Activated CD4-positive, alpha-beta T cell treated with anti-CD3 and anti-CD28 coated beads, Interleukin-2, Interleukin-6, amounts not matched to agents 100 ng/mL and 50 ng/mL, durations not matched to agents 16 hours and 8 hours (primary cell): ENCODE measurements around the gene CACNB2.

Experiments
- DNase-seq: peaks from one replicate; pipeline ENCODE4 v3.0.0-alpha.2; 2020

Gene CACNB2

DNA sequence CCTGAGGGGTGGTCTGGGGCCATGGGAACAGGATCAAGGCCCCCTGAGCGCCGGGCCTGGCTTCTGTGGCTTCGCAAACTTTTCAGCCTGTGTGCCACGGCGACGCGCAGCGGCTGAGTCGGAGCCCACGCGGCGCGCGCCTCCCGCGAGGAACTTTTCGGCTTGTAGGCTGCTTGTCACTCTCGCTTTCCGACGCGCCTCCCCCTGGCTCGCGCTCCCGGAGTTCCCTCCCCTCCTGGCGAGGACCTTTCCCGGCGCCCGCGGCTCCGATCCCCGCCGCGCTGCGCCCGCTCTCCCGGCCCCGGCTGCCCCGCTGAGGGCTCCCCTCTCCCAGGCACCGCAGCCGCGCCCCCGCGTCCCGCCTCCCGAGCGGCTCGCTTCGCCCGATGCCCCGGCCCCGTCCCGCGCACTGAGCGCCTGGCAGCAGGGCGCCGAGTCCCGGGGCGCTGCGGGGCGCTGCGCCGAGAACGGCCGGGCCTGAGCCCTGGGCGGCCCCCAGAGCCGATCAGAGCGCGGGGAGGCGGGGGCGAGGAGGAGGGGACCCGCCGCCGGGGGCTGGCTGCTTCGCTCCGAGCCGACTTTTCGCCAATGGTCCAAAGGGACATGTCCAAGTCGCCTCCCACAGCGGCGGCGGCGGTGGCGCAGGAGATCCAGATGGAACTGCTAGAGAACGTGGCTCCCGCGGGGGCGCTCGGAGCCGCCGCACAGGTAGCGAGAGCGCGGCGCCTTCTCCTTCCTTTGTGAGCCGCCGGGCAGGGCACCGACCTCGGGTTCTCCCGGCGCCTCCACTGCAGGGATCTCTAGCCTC, at the start of gene CACNB2:
TSS of gene CACNB2 (plus strand) at position 276 of the 808 bp plus-strand sequence.
- peak; percentile 8 for DNase-seq

DNA sequence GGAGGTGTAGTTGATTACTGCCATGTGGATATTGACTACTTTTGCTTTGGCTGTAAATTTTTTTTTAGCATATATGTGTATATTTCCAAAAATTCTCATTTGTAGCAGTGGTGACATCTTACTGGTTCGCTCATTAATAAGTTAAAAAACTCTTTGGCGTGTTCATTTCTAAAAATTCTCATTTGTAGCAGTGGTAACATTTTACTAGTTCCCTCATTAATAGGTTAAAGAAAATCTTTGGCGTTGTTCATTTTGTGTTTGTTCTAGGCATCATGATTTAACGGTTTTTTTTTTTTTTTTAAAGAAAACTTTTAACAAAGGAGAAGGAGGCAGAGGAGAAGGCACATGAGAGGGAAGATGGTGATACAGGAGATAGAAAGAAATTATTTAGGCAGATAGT, 45.9 kb upstream of the CACNB2 start:
- DNase-seq: no peak

DNA sequence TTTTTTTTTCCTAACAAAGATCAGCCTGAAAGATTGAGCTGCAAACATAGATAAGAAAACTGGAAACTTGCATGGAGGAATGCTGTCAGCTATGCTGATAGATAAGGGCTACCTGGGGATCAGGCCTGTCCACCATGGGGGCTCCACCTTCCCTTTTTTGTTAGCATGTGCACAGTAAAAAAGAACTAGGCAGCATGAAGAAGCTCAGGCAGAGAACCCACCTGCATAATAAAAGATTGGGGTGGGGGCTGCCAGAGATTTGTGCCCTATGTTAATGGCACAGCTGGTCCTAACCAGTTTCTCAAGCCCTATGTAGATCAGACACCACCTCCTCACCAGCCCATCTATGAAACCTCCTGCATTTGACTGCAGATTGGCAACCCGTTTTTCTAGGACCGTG, 45.4 kb upstream of the CACNB2 start:
- no peak for DNase-seq

DNA sequence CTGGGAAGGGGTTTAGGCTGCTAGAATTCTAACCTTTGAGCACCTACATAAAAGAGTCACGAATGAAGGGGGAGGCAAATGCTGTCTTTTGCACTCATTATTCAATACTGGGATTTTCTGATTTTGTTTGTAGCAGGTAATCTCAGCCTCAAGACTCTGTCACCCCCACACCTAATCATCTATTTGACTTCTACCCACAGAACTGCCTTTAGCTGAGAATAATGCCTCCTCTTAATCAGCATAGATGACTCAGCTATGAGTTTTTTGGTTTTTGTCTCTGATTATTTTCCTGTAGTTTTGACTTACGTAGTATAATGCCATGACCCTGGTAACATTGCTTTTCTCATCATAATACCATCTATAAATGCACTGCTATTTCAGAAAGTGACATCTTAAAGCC, 42.7 kb upstream of the CACNB2 start:
- no peak for DNase-seq

DNA sequence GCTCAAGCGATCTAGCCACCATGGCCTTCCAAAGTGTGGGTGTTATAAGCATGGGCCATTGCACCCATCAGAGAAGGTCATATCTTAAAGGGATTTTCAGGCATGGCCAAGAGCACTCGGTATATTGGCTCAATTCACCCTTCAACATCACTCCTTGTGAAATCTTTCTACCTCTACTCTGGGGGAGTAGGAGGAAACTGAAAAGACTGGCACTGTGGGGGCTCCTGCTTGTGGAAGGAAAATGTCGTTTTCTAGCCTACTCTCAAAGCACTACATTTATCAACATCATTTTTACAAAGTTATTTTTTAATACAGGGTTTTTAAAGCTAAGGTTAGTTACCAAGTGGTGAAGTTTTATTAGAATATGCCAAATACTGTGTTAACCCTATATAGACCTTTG, 42.0 kb upstream of the CACNB2 start:
- DNase-seq: no peak

DNA sequence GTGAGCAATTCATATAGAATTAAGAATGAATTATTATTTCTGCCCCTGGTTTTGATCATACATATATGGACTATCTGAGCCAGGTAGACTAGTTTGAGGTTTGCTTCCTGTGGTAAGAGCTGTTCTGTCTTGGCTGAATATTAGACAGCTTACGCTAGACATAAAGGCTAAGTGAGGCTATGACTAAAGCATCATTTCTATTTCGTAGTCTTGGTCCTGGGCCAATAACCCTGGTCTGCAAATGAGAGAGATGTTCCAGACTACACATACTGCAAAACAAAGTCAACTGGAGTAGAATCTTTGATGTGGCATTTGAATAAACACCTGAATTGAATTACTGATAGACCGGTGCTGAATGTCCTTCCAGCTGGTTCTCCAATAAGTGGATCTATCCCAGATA, 40.8 kb upstream of the CACNB2 start:
- no peak for DNase-seq

DNA sequence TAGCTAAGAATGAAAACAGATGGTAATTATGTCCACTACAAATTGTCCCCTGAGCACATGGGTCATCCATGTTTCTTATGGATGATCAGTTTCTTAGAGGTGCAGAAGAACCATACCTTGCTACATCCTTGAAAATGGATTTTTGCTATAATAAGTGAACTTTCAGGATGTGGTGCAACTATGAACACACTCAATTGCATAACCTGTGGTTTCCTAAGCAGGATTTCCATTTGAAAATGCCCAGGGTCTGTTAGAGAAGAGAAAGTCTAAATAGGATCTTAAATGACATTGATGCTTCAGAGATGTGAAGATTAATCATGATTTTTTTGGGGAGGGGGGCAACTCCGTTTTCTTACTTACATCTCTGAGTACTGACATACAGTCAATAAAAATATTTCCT, 39.6 kb upstream of the CACNB2 start:
- DNase-seq: no peak

DNA sequence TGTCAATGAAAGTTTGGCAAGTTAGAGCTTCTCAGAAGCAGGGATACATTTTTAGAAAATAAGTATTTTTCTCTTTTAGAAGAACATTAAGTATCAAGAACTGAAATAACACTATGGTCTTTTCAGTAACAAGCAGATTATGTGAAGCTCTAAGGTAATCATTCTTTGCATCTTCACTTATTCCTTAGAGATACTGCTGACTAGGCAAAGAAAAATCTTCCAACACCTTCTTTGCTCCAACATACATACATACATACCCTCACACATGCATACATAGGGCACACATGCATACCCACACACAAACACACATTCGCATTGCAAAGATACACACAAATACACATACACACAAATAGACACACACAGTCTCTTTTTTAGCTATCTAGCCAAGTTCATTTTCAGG, 37.8 kb upstream of the CACNB2 start:
- no peak for DNase-seq

DNA sequence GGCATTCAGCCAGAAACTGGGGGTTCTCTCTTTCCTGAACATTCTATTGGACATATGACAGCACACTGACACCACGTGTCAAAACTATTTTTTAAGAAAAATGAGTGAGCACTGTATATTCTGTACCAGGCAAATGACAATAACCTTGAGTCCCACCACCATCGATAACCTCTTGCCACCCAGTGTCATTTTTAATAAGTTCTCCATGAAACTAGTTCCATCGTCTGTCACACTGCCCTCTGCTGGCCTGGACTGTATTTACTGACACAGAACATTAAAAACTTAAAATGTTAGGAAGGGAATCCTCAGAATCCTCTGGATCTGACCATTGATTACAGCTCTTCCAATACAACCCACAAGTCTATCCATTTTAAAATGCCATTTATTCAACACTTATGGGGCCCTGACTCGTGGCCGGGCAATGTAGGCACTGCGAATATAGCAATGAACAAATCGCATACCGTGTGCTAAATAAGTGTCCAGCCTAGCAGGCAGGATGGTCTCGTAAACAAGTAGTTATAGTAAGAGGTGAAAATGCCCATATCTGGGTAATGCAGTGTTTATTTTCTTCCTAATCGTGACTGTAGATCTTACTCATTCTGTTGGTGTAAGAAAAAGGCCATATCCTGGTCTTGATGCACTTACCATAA, 35.9 kb upstream of the CACNB2 start:
- peak; percentile 51 for DNase-seq

DNA sequence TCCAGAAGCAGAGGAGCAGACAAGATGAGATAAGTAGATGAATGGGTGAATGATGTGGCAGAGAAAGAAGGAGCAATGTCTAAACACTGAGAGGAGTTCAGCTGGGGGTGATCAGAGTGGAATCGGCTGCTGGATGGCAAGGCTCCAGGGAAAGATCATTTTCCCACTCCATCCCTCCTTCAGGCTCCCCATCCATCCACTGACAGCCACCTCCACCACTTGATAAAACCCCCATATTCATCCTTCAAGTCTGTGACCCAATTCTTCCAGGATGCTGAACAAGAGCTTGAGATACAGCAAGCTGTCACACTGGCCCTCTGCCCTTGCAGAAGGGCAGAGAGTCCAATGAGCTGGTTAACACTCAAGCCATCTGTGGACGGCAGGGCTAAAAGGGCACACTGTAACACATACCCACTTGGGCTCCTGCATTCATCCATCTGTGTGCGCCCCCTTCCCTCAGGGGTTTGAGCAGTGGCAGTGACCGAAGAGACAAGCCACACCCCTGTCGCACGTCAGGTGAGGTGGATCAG, 30.8 kb upstream of the CACNB2 start:
- DNase-seq: no peak

DNA sequence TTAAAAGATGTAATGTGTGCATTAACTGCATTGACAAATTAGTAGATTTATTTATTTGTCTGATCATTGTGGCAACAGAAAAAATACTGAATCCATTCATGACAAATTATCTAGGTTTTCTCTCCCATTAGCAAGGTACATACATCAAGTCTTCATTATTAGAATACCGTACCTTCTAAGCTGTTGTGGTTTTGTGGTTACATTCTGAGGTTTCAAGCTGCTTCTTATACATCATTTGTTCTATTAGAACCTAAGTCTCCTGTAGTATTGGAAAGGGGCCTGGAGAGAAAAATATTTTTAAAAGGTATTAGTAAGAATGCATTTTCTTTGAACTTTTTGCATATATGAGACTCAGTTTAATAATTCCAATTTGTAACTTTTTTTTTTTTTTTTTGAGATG, 26.3 kb upstream of the CACNB2 start:
- DNase-seq: no peak

DNA sequence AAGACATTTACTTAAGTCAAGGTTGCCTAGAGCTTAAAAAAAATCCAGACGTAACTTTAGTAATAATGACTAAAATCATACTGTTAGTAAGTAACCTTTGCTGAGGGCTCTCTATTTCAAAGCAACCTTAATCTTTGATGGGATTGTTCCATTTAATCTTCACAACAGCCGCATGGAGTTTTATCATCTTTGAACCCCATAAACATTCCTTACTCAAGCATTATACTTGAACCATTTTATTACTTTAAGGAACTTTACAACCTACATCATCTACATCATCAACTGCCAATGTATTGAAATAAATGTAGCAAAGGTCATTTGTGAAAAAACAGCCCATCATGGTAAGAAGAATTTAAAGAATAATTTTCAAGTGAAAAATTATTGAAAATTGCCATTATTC, 22.9 kb upstream of the CACNB2 start:
- DNase-seq: no peak

DNA sequence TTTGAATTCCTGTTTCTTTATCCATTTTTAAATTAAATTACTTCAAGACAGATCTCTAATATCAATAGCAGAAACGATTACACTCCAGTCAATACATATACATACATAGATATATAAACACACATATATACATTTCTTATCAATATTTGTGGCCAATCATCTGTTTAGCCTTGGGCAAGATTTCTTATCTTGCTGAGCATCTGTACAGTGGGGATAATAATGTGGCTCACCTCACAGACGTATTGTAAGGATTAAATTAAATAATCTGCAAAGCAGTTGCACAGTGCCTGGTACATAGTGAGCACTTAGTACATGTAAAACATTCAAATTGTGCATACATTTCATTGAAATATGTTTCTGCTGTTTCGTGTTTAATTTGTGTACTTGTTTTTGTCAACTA, 17.5 kb upstream of the CACNB2 start:
- no peak for DNase-seq

DNA sequence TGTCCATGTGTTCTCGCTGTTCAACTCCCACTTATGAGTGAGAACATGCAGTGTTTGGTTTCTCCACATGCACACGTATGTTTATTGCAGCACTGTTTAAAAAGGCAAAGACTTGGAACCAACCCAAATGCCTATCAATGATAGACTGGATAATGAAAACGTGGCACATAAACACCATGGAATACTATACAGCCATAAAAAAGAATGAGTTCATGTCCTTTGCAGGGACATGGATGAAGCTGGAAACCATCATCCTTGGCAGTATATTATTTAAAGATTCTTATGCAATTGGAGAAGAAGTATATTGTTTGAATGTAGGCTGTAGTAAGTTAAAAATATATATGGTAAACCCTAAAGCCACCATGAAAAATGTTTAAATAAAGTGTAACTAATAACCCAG, 7.2 kb upstream of the CACNB2 start:
- DNase-seq: no peak

DNA sequence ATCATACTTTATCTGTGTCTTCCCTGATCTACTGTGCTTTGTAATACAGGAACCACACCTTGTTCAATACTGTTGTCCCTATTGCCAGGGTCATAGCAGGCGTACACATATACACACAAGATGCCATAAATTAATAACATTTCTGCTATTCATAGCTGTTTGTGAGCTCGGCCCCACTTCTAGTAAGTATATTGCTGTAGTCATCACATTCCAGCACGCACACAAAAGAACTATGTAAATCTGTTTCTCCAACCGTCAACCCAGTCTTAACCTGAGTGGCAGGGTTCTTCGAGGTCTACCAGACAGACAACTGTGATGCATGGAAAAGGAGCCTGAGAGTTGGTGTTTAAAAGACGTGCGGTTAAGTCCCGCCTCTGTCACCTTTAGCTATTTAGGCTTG, 5.7 kb upstream of the CACNB2 start:
- no peak for DNase-seq

DNA sequence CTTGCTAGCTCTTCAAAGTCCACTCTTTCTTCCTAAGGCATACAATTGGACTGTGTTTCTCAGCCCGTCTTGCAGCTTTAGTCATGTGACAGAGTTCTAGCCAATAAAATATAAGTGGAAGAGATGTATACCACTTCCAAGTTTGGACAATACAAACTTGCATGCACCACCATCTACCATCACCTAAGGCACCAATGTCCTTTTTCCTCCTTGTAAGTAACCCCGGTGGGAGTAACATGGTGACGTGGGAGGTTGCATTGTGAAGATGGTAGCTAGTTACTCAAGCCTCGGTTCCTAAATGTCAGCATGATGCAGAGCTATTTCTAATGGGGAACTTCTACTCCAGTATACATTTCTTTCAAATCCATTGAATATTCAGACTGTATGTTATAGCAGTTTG, 5.3 kb upstream of the CACNB2 start:
- DNase-seq: no peak

DNA sequence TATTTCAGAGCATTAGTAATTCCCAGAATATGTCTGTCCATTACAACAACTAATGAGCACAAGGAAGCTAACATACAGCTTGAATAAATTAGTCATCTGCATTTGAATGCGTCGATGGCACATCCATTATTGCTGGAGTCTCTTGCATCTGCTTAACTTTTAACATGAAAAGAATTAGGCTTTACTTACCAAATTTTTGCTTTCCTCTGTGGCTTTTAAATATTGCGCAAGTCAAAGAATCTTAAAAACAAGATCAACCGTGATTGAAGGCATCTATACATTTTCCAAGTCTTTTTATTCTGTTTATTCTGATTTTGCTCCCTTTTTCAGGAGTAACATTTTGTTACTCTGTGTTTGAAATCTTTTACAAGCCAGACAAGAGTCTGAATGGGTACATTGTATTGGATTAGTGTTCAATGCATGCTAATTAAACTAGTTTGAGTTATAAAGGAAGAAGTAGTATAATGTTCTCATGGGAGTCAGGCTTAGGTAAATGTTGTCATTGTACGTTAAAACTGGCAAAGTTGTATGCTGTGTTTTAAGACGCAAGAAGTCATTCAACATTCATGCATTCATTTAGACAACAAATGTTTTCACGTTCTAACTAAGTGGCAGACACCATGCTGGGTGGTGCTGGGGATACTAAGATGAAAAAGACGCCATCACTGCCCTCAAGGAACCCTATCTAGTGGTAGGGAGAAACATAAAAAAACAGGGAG, 4.0 kb upstream of the CACNB2 start:
- no peak for DNase-seq

DNA sequence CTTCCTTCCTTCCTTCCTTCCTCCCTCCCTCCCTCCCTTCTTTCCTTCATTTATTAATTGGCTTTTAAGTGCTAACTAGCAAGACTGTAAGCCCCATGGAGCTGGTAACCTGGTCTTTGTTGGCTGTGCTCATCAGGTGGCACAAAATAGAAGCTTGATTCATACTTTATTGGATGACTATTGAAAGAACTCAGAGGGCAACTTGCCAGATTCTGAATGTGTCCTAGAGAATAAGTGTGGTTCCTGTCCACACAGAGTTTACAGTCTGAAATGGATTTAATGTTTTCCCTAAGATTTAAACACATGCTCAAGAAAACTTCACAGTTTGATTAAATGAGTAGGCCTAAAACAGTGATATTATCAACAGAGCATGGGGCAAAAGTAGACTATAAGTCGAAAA, 3.1 kb upstream of the CACNB2 start:
- DNase-seq: no peak

DNA sequence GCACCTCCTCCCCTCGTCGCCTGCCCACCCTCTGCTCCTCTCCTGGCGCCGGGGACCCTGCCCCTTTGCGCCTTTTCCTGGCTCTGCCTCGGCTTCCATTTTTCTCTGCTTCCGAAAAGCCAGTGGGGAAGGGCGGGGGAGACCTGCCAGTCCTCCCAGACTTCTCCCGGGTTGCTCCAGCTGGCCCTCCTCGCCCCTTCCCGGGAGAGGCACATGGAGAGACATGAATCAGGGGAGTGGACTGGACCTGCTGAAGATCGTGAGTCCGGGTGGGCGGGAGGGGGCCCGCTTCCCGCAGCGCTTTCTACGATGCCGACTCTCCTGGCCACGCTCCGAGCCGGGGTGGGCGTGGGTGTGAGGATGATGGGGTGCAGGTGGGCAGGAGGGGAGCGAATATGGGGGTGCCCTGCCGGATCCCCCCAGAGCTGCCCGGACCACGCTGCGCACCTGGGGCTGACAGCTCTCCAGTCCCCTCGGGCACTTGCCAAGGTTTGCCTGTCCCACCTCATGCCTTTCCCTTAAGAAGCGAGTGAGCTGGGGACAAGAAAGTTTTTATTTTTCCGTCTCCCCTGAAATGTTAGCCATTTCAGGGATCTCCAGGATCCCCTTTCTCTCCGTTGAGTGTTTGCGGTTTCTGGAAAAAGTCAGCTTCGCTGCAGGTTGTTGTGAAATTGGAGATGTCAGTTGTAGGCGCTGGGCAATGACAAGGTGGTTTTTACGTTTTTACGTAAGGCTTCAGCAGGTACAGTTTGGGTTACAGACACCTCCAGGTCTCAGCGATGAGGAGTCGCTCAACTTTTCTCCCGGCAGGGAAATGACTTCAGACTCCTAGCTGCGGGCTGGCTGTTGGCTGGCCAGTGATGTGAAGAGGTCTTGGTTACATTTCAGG, 977 bp downstream of the CACNB2 start:
- no peak for DNase-seq

DNA sequence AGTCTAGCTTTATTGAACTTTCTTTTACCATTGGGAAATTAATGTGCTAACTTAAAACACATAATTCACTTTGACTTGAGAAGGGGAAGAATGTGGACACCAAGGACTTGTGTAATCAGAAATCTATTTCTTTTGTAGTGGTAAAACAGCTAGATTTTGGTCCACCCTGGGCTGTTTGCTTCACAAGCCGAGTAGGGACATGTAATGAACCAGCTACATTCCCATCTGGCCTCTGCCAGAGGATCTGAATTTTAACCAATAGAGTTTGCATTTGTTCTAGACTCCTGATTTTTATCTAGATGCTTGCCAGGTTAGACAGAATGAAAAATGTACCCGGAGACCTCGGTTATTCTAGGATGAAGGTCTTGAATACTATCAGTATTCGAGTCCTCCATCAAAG, 1.9 kb downstream of the CACNB2 start:
- DNase-seq: no peak

DNA sequence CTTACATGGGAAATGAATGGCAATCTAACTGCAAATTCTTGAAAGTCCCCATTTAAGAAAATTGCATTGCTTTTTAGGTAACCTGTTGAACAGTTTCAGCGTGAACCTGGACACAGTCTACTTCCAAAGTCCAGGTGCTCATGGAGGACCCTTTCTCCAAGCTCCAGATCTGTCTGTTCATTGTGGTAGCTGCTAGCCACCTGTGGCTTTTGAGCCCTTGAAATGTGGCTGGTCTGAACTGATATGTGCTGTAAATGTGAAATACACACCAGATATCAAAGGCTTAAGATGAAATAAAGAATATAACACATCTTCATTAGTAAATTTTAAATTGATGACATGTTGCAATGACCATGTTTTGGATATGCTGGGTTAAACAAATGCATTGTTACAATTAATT, 4.2 kb downstream of the CACNB2 start:
- DNase-seq: no peak

DNA sequence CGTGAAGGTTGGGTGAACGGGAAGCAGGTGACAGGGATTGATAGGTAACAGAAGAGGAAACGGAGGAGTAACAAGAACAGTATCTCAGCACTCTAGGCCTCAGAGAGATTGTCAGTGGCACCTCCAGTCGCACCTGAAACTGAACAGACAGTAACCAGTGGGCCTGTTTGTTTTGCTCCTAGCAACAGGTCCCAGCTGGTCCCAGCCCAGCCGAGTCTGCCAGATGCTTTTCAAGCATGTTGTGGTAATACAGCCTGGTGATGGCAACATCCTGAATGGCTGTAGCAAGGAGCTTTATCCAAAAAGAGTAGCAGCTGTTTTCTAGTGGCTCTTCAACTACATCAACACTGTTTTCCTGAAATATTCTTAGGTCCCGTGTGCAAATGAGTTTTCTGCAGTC, 4.7 kb downstream of the CACNB2 start:
- no peak for DNase-seq

DNA sequence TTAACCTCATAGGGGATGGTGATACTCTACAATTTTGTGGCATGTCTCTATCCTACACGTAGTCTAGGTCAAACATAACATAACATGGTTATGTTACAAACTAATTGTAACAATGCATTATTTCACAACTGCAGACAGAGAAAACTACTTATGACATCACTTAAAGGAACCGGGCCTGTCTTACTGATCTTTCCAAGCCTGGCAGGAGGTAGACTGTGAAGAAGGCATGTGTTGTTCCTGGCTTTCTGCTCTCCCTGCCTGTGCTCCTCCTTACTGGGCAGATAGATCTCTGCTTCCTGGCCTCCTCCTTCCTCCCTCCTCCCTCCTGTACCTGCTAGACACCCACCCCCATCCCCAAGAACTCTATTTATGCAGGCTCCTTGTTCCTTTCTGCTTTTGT, 5.4 kb downstream of the CACNB2 start:
- no peak for DNase-seq
